Uterus (tissue), 4 donors: ENCODE measurements around the gene GTF2B. TPM values are rescaled to one million over a fixed set of nuclear protein-coding genes. Genes with fewer than 3 reads are reported as not detected.
"Not testable (repeated sequence)": the region's sequence is repeated elsewhere in the genome, so short reads cannot be mapped to it uniquely, and the experiment has no call there.

ENCODE experiments used
- DNase-seq, 2 donors: peaks; one replicate each; pipeline ENCODE4 v3.0.0-alpha.2; 2019 to 2020
- H3K27ac ChIP-seq, 2 donors: fragments of 200-600 bp; sonication (generic); 1 replicate in 1 of 2; 2 replicates in 1 of 2; pipeline ENCODE4 v1.5.1; 2016 to 2018
- H3K27me3 ChIP-seq, 2 donors: fragments of 200-600 bp; sonication (generic); one replicate each; pipeline ENCODE4 v1.5.1; 2018 to 2019; ENCODE audit warnings: control low read depth in 1 of 2
- H3K36me3 ChIP-seq, 2 donors: fragments of 200-600 bp; sonication (generic); one replicate each; pipeline ENCODE4 v1.5.1; 2019; ENCODE audit warnings: control low read depth in 1 of 2
- H3K4me1 ChIP-seq, 2 donors: fragments of 200-600 bp; sonication (generic); one replicate each; pipeline ENCODE4 v1.5.1; 2018 to 2019; ENCODE audit warnings: control low read depth in 1 of 2
- H3K4me3 ChIP-seq, 2 donors: fragments of 200-600 bp; sonication (generic); 1 replicate in 1 of 2; 2 replicates in 1 of 2; pipeline ENCODE4 v1.5.1; 2018 to 2019; ENCODE audit warnings: mild to moderate bottlenecking in 1 of 2
- H3K9me3 ChIP-seq, 2 donors: fragments of 200-600 bp; sonication (generic); one replicate each; pipeline ENCODE4 v1.5.1; 2019; ENCODE audit warnings: control low read depth in 1 of 2
- POLR2A ChIP-seq, 2 donors: fragments of 450-650 bp; IDR thresholded peaks; one replicate each; pipeline ENCODE4 v1.6.1; 2016; ENCODE audit warnings: antibody characterized with exemption in 2 of 2, mild to moderate bottlenecking in 1 of 2, moderate library complexity in 1 of 2
- intact Hi-C: fragments of 100-400 bp; cut with DNase I; formaldehyde crosslinking; loops from one replicate; pipeline ENCODE4 v1.15.1; 2023; ENCODE audit warnings: low total_unique reads
- total RNA-seq, 4 donors: library from RNA; depleted of rRNA in 3 of 4; stranded (reverse); fragments of >200 nt in 3 of 4; gene quantifications; one replicate each; pipeline versions ENCODE4 v1.1.0 to v1.2.4, GENCODE V29; 2014 to 2023
- TF ChIP-seq, protein P1 (sequence below), 4 experiments: fragments of 200-600 bp in 2 of 4; fragments of 450-650 bp in 2 of 4; sonication (generic) in 2 of 4; IDR thresholded peaks; one replicate each; pipeline ENCODE4 v1.5.1; 2016 to 2019; ENCODE audit warnings: antibody characterized with exemption in 4 of 4, mild to moderate bottlenecking in 2 of 4, moderate library complexity in 1 of 4
- donor health status: DM: yes; HTN: yes; CAD: no.

The GTF2B gene
- total RNA-seq, 4 donors from 2014 or later = 21.5 to 63.2 (median 42.0) TPM

GRCh38 chr1:88876573-88877365 is 14.6 kb downstream of the GTF2B start:
- Histone ChIP-seq H3K27ac (no peak overlapping the region), H3K4me1 (peaks cover 3 to 6% of the 10 kb centered on the region in 2 donors), H3K27me3 (no peaks in the 10 kb centered on the region), H3K36me3 (no peaks in the 10 kb centered on the region), H3K9me3 (no peaks in the 10 kb centered on the region), H3K4me3 (no peak overlapping the region)
- DNase-seq = no peak
- TF ChIP-seq POLR2A (IDR thresholded peaks at IDR 0.05) = no peak
- TF ChIP-seq, protein P1, sequence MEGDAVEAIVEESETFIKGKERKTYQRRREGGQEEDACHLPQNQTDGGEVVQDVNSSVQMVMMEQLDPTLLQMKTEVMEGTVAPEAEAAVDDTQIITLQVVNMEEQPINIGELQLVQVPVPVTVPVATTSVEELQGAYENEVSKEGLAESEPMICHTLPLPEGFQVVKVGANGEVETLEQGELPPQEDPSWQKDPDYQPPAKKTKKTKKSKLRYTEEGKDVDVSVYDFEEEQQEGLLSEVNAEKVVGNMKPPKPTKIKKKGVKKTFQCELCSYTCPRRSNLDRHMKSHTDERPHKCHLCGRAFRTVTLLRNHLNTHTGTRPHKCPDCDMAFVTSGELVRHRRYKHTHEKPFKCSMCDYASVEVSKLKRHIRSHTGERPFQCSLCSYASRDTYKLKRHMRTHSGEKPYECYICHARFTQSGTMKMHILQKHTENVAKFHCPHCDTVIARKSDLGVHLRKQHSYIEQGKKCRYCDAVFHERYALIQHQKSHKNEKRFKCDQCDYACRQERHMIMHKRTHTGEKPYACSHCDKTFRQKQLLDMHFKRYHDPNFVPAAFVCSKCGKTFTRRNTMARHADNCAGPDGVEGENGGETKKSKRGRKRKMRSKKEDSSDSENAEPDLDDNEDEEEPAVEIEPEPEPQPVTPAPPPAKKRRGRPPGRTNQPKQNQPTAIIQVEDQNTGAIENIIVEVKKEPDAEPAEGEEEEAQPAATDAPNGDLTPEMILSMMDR (IDR thresholded peaks at IDR 0.05) = no peak
- intact Hi-C loops = loop anchor here (5.0 kb wide), 1 partner anchor 219 kb away; no protein-coding TSS in a partner anchor

DNA sequence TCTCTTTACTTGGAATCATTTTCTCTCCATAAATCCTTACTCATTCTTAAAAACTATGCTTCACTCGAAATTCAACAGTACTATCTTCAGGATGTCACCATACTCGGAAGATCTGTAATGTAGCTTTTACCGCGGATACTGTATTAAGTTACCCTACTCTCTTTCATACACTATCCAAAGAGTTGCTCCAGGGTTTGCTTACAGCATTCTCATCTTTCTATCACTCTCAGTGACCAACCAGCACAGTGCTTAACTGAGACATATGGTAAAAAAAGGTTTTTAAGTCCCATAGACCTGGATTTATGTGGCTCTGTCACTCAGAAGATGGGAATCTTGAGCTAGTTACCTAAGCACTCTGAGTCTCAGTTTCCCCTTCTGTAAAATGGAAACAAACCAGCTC is 15.8 kb downstream of the GTF2B start:
- no peak for TF ChIP-seq POLR2A (IDR thresholded peaks at IDR 0.05)
- TF ChIP-seq, protein P1 (IDR thresholded peaks at IDR 0.05) = no peak
- intact Hi-C loops = loop anchor here (5.0 kb wide), 1 partner anchor 218 kb away; no protein-coding TSS in a partner anchor
- Histone ChIP-seq H3K27ac (no peak overlapping the region), H3K27me3 (no peaks in the 10 kb centered on the region), H3K4me3 (no peak overlapping the region), H3K9me3 (no peaks in the 10 kb centered on the region), H3K36me3 (no peaks in the 10 kb centered on the region), H3K4me1 (peaks cover 3 to 6% of the 10 kb centered on the region in 2 donors)
- no peak for DNase-seq

DNA sequence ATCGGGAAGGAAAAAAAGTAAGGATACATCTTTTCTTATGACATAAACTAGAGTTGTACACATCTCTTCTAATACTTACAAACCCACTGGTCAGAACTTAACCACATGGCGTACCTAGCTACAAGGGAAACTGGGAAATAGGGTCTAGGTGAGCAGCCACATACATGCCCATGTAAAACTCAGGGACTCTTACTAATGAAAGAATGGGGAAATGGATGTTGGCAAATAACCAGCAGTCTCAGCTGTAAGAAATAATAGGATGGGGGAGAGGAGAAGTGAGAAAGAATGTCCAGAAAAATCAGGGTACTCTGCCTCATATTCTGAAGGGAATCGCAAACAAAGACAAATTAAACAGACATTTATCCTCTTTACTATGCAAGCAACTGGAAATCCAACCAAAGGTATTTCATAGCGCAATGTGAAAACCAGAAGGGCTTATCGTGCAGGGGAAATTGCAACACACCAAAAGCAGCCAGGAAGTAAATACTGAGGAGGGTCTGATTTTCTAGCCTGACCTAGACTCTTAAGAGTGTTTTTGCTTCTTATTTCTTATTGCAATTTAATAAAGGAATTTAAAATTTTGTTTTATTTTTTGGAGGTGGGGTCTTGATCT is 17.5 kb downstream of the GTF2B start:
- intact Hi-C loops = no loop called here
- DNase-seq = no peak

GRCh38 chr1:88869644-88870043 is 21.7 kb downstream of the GTF2B start:
- DNase-seq, intact Hi-C loops, H3K36me3 ChIP-seq, H3K4me1 ChIP-seq, H3K27me3 ChIP-seq, H3K27ac ChIP-seq, H3K4me3 ChIP-seq, H3K9me3 ChIP-seq: not testable (repeated sequence)

More for the DNA sequence above, 17.5 kb downstream of the GTF2B start:
- Histone ChIP-seq H3K27ac (no peak overlapping the region), H3K4me3 (no peak overlapping the region), H3K9me3 (no peaks in the 10 kb centered on the region), H3K4me1 (peaks cover 3 to 6% of the 10 kb centered on the region in 2 donors), H3K27me3 (no peaks in the 10 kb centered on the region), H3K36me3 (no peaks in the 10 kb centered on the region)
- TF ChIP-seq, protein P1 (IDR thresholded peaks at IDR 0.05) = no peak
- TF ChIP-seq POLR2A (IDR thresholded peaks at IDR 0.05) = no peak

DNA sequence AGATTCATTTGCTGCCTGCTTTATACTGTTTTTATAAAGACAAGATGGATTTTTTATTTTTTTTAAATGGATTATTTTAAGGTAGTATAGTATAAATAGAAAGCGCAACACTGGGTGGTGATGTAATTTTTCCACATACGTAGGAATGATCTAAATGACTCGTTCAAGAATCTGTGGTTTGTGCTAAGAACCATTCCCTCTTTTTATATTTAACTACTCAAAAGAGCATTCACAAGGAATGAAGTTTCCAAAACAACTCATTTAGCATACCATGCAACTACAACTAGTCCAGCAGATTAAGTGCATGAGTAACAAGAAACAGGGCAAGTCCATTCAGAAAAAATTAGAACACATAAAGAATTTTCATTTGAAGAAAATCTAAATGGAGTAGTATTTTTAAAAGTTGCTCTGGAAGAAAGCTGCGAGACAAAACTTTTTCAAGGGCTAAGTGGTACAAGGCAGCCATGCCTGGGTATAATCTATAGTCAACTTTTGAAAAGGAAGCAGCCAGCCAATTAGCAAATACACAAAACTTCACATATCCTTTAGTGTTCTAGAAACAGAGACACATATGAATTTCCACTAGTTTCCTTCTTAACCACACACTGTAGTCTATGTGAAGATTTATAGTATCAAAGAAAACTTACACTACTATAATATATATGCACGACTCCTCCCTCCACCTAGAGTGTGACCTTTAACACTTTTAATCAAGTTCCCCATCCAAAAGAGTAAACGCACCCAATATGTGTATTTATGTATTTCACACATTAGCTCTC is 23.4 kb downstream of the GTF2B start:
- DNase-seq = no peak
- Histone ChIP-seq H3K27me3 (no peaks in the 10 kb centered on the region), H3K9me3 (no peaks in the 10 kb centered on the region), H3K4me1 (peaks cover 0 to 4% of the 10 kb centered on the region in 2 donors), H3K27ac (no peak overlapping the region), H3K4me3 (no peak overlapping the region), H3K36me3 (no peaks in the 10 kb centered on the region)
- intact Hi-C loops = no loop called here
- no peak for TF ChIP-seq POLR2A (IDR thresholded peaks at IDR 0.05)
